CD1c-positive myeloid dendritic cell (primary cell): ENCODE measurements around the gene MAP3K9.

Source experiments
- DNase-seq: peaks from one replicate; pipeline ENCODE4 v3.0.0-alpha.2; 2016; ENCODE audit errors: extremely low spot score

Gene MAP3K9

DNA sequence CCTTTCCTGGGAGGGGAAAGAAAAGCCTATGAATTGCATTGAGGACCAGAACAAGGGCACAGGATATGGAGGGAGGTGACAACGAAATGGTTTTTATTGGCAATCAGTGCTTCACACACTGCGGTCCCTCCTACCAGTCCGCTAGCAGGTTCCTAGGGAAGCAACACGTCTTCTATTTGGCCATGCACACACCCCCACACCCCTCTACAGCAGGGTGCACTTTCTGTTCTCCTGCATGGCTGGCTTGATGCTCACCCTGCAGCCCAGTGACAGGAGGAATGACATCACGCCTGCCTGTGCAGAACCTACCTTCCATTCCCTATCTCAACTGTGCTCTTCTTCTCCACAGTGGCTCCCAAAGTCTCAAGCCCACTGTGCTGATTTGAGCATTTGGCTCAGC is 109.7 kb downstream of the MAP3K9 start:
- peak; percentile 54 for DNase-seq

DNA sequence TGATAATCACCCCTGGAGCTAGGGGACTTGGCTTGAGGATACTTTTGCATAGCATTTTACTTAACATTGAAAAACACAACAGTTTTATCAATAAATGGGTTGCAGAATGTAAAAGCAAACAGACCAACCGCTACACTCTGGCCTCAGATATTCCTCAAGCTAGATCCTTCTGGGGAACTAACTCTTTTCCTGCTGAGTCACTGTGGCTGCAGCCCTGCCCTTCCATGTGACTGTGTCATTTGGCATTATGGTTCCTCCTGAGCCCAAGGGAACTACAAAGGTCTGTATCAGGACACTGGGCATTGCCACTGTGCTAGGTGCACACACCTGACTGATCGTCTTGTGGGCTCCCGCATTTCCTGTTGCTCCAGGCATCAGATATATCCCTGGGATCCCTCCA is 111.0 kb downstream of the MAP3K9 start:
- DNase-seq = peak; percentile 74

DNA sequence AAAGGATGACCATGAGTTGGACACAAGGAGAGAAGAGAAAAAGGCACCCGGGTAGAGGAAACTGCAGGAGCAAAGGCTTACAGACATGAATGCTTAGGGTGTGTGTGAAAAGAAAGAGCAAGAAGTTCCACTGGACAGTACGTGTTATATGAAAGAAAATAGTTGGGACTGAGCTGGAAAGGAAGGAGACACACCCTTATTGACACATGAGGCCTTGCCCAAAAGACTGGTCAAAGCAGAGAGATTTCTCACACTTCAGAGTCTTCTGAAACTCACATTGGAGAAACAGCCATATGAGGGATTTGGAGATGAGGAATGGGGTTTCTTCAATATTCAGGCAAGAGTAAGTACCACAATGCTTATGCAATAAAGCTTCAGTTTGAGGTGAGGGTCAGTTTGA is 111.6 kb downstream of the MAP3K9 start:
- no peak for DNase-seq

DNA sequence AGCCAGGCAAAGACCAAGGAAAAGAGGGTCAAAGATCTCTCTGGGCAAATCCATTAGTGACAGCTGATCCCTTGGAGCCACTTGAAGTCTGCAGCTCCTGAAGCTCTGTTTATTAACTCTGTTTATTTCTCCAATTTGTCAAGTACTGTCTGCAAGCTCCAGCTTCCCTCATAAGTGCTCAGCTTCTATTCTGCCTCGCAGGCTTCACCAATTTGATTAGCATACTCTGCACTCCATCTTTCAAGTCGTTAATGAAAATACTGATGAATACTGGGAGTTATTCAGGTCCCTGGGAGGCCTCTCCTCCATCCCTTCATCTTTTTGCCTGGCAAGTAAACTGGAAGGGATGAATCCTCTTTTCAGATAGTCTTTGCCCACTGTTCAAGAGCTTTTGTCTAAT is 113.3 kb downstream of the MAP3K9 start:
- no peak for DNase-seq

DNA sequence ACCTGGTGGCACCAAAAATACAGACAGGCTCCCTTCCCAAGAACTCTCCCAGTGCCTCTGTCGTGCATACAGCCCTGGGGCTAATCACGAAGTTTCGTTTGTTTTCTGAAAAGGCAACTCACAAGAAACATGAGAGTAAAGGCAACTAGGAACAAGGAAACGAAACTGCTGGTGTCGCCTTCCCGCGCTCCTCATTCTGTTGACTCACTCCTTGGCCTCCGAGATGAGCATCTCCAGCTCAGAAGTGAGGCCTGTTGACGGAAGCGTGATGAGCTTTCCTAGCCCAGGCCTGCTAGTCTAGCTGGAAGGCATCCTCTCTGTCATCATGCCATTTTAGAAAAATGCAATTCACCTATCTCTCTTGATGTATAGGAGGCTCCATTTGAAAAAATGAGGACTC is 117.1 kb downstream of the MAP3K9 start:
- DNase-seq = peak; percentile 83

DNA sequence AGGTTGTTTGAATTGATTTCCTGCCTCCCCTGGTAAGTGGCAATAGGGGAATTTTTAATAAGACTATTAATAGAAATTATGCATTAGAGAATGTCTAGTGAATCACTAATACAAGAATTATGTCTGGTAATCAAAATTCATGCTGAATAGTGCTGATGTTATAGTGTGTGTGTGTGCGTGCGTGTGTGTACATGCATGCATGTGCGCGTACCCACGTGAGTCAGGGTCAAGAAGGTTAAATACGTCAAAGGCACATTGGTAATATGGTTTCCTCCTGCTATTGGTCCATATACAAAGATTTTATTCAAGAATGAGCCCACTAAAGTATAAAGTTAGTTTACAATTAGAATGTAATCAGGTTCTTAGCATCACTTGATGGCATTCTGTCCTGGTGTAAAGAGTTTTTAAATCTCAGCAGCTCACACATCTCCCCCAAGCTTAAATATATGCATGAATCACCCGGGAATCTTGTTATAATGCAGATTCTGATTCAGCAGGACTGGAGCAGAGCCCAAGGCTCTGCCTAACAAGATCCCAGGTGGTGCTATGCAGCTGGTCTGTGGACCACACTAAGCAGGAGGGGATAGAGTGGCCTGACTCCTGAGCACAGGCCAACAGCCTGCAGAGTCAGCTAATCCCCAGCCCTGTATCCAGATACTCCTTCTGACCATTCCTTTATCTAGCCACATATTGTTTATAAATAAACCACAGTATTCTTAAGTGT is 123.7 kb downstream of the MAP3K9 start:
- DNase-seq = no peak

DNA sequence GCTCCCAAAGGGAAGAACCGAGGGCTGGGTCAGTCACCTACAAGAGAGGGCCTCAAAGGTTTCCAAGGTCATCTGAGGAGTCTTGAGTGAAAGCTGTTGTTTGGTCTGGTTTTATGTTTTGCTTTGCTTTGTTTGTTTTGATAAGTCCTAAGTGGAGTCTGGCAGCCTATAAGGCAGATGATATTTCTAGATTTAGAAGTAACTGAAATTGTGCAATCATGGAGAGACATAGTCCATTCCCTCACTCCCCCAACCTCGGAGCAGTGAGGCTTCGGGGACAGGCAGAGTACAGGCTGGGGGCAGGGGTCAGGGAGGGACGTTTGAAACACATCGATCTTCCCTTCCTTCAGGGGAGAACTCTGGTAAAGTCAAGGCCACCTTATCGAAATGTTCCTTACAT is 125.3 kb downstream of the MAP3K9 start:
- no peak for DNase-seq

DNA sequence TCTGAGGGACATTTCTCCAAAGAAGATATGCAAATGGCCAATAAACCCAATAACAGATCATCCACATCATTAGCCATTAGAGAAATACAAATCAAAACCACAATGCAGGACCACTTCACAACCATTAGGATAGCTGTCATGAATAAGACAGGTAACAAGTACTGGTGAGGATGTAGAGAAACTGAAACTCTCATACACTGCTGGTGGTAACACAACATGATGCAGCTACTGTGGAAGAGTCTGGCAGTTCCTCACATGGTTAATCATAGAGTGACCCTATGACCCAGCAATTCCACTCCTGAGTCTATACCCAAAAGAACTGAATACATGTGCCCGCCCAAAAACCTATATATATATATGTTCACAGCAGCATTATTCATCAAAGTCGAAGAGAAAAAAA is 128.6 kb downstream of the MAP3K9 start:
- no peak for DNase-seq

DNA sequence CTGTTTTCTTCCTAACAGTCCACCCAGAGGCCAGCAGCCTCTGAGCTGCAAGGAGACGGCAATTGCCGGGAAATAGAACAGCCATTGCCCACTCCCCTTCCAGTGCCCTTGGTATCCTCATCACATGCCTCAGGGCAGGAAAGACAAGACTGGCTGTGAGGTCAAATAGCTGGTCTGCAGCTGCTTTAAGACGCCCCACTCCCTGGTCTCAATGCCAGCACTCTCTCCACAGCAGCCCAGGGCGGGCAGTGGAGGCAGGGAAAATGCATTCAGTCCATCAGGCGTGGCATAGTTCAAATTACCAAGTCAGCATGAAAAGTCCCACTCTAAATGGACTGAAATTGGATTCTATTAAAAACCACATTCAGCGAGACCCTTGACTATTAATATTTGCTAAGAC is 132.0 kb downstream of the MAP3K9 start:
- no peak for DNase-seq
